GM21423 (cell line): Measurements from ENCODE around the gene COL27A1.

ENCODE experiments used
- ATAC-seq: cut with Tn5 transposase; IDR thresholded peaks from one replicate; pipeline ENCODE4 v1.9.1; 2021; ENCODE audit warnings: mild to moderate bottlenecking, moderate library complexity; ENCODE audit not compliant: unreplicated experiment

The COL27A1 gene

GRCh38 chr9:114299286-114300152 is 144.2 kb downstream of the COL27A1 start:
- ATAC-seq, result no peak

- no peak for ATAC-seq
Observed at GRCh38 chr9:114300153-114300845, 145.0 kb downstream of the COL27A1 start.

- no peak for ATAC-seq
Observed at GRCh38 chr9:114300846-114301797, 145.8 kb downstream of the COL27A1 start.

- no peak for ATAC-seq
Observed at GRCh38 chr9:114301798-114302565, 146.6 kb downstream of the COL27A1 start.

- no peak for ATAC-seq
Observed at GRCh38 chr9:114302727-114303126, 147.4 kb downstream of the COL27A1 start.

GRCh38 chr9:114303571-114303970 is 148.2 kb downstream of the COL27A1 start:
- no peak for ATAC-seq

- ATAC-seq, result no peak
Observed at GRCh38 chr9:114303977-114304376, 148.6 kb downstream of the COL27A1 start.

GRCh38 chr9:114304416-114305188 is 149.3 kb downstream of the COL27A1 start:
- ATAC-seq, result no peak

GRCh38 chr9:114307899-114308267 is 152.5 kb downstream of the COL27A1 start:
- no peak for ATAC-seq

GRCh38 chr9:114308361-114308950 is 153.1 kb downstream of the COL27A1 start:
- no peak for ATAC-seq

- no peak for ATAC-seq
Observed at GRCh38 chr9:114309096-114309495, 153.8 kb downstream of the COL27A1 start.

- no peak for ATAC-seq
Observed at GRCh38 chr9:114310471-114311450, 155.4 kb downstream of the COL27A1 start.

GRCh38 chr9:114311571-114312512 is 156.5 kb downstream of the COL27A1 start:
- ATAC-seq, result no peak

- no peak for ATAC-seq
Observed at GRCh38 chr9:114312513-114312875, 157.2 kb downstream of the COL27A1 start.

- ATAC-seq, result no peak
Observed at GRCh38 chr9:114313186-114313585, 157.8 kb downstream of the COL27A1 start.

GRCh38 chr9:114314256-114314867 is 159.0 kb downstream of the COL27A1 start:
- ATAC-seq, result no peak
